ENCODE data around the gene UBN2.
"Not testable (repeated sequence)": the region's sequence is repeated elsewhere in the genome, so short reads cannot be mapped to it uniquely, and the experiment has no call there.

UBN2 gene

DNA sequence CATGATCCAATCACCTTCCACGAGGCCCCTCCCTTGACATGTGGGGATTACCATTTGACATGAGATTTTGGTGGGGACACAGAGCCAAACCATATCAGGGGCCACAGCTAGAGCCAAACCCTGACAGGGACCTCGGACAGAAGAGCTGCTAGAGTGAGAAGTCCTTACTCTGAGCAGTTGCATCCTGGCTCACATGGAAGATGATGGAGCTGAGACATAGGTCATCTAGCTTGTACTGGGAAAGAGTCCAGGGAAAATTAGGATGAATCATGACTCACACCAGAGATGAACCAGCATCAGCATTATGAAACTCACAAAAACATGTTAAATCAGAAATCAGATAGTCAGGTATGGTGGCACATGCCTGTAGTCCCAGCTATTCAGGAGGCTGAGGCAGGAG is 97.3 kb downstream of the UBN2 start:
- Histone ChIP-seq H3K36me3 (ENCODE audit: control insufficient read depth, insufficient read depth, low read length) (no peaks in the 10 kb centered on the region), H3K27me3 (replicated peaks; ENCODE audit: control insufficient read depth, insufficient read depth, low read length) (no peaks in the 10 kb centered on the region), H3K4me3 (replicated peaks; ENCODE audit: low read depth, low read length) (no peak overlapping the region)
- no peak for DNase-seq (ENCODE audit: extremely low read depth, insufficient read length)
- TF ChIP-seq, protein P1, sequence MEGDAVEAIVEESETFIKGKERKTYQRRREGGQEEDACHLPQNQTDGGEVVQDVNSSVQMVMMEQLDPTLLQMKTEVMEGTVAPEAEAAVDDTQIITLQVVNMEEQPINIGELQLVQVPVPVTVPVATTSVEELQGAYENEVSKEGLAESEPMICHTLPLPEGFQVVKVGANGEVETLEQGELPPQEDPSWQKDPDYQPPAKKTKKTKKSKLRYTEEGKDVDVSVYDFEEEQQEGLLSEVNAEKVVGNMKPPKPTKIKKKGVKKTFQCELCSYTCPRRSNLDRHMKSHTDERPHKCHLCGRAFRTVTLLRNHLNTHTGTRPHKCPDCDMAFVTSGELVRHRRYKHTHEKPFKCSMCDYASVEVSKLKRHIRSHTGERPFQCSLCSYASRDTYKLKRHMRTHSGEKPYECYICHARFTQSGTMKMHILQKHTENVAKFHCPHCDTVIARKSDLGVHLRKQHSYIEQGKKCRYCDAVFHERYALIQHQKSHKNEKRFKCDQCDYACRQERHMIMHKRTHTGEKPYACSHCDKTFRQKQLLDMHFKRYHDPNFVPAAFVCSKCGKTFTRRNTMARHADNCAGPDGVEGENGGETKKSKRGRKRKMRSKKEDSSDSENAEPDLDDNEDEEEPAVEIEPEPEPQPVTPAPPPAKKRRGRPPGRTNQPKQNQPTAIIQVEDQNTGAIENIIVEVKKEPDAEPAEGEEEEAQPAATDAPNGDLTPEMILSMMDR (IDR thresholded peaks at IDR 0.05; ENCODE audit: insufficient read depth, low read length, poor library complexity, severe bottlenecking) = no peak

- no peak overlapping the region for H3K4me3 ChIP-seq (replicated peaks; ENCODE audit: low read depth, low read length)
- TF ChIP-seq, protein P1 (IDR thresholded peaks at IDR 0.05; ENCODE audit: insufficient read depth, low read length, poor library complexity, severe bottlenecking) = no peak
- no peak for DNase-seq (ENCODE audit: extremely low read depth, insufficient read length)
- no peaks in the 10 kb centered on the region for H3K27me3 ChIP-seq (replicated peaks; ENCODE audit: control insufficient read depth, insufficient read depth, low read length)
- no peaks in the 10 kb centered on the region for H3K36me3 ChIP-seq (ENCODE audit: control insufficient read depth, insufficient read depth, low read length)
Observed at GRCh38 chr7:139329119-139329518, 98.1 kb downstream of the UBN2 start.

DNA sequence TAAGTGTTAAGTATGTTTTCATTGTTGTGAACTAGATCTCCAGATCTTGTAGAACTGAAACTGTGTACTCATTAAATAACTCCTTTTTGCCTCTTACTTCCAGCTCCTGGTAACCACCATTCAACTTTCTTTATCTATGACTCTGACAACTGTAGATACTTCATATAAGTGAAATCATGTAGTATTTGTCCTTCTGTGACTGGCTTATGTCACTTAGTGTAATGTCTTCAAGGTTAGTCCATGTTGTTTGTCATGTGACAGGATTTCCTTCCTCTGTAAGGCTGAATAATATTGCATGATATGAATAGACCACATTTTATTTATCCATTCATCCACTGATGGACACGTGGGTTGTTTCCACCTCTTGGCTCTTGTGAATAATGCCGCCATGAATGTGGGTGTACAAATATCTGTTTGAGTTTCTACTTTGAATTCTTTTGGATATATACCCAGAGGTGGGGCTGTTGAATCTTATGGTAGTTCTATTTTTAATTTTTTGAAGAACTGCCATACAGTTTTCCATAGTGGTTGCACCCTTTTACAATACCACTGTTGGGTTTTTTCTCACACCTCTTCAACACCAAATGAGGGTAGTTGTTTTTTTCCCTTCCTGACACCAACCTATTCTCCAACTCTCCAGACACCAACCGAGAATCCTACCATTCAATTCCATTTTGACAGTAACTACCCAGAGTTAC is 99.4 kb downstream of the UBN2 start:
- TF ChIP-seq, protein P1 (IDR thresholded peaks at IDR 0.05; ENCODE audit: insufficient read depth, low read length, poor library complexity, severe bottlenecking) = no peak
- Histone ChIP-seq H3K27me3 (replicated peaks; ENCODE audit: control insufficient read depth, insufficient read depth, low read length) (no peaks in the 10 kb centered on the region), H3K36me3 (ENCODE audit: control insufficient read depth, insufficient read depth, low read length) (no peaks in the 10 kb centered on the region), H3K4me3 (replicated peaks; ENCODE audit: low read depth, low read length) (no peak overlapping the region)
- no peak for DNase-seq (ENCODE audit: extremely low read depth, insufficient read length)

DNA sequence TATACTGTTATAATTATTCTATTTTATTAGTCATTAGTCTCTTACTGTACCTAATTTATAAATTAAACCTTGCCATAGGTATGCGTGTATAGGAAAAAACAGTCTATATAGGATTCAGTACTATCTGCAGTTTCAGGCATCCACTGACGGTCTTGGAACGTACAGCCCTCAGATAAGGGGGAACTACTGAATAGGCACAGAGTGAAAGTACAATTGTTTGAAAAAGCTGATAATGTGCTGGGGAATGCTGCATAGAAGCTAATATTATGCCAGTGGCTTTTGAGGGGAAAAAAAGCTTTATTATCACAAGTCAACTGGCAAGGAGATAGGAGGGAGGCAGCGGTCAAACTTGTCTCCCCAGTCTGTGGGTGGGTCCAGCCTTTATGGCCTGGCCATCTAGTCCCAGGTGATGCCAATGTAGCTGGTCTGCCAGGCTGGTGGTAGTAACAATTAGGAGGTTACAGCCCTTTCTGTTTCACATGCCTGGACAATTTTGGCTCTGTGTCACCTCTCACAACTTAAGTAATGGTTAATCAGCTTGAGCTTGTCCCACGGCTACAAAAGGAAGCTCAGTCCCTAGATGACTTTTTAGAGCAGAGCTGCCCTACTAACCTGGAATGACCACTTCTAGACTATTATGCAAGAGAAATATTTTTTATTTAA is 101.8 kb downstream of the UBN2 start:
- H3K27me3 ChIP-seq (replicated peaks; ENCODE audit: control insufficient read depth, insufficient read depth, low read length) = no peaks in the 10 kb centered on the region
- TF ChIP-seq, protein P1 (IDR thresholded peaks at IDR 0.05; ENCODE audit: insufficient read depth, low read length, poor library complexity, severe bottlenecking) = no peak
- no peak for DNase-seq (ENCODE audit: extremely low read depth, insufficient read length)
- H3K4me3 ChIP-seq (replicated peaks; ENCODE audit: low read depth, low read length) = no peak overlapping the region
- H3K36me3 ChIP-seq (ENCODE audit: control insufficient read depth, insufficient read depth, low read length) = no peaks in the 10 kb centered on the region

- DNase-seq (ENCODE audit: extremely low read depth, insufficient read length); H3K4me3 ChIP-seq (replicated peaks; ENCODE audit: low read depth, low read length); H3K36me3 ChIP-seq (ENCODE audit: control insufficient read depth, insufficient read depth, low read length); H3K27me3 ChIP-seq (replicated peaks; ENCODE audit: control insufficient read depth, insufficient read depth, low read length): not testable (repeated sequence)
Observed at GRCh38 chr7:139333443-139333842, 102.4 kb downstream of the UBN2 start.

GRCh38 chr7:139334399-139335150 is 103.5 kb downstream of the UBN2 start:
- Histone ChIP-seq H3K4me3 (replicated peaks; ENCODE audit: low read depth, low read length) (no peak overlapping the region), H3K27me3 (replicated peaks; ENCODE audit: control insufficient read depth, insufficient read depth, low read length) (no peaks in the 10 kb centered on the region), H3K36me3 (ENCODE audit: control insufficient read depth, insufficient read depth, low read length) (no peaks in the 10 kb centered on the region)
- no peak for DNase-seq (ENCODE audit: extremely low read depth, insufficient read length)
- TF ChIP-seq, protein P1 (IDR thresholded peaks at IDR 0.05; ENCODE audit: insufficient read depth, low read length, poor library complexity, severe bottlenecking) = no peak
